Pancreas (tissue), 10 donors: Measurements from ENCODE around the gene MRGPRD. TPM values are rescaled to one million over a fixed set of nuclear protein-coding genes. Genes with fewer than 3 reads are reported as not detected.
A peak's percentile ranks its signal among the peaks of the same experiment; 100 is the strongest.

ENCODE experiments used
- ATAC-seq, 4 donors: fragments of 200-7000 bp; cut with Tn5 transposase; one replicate each; pipeline versions ENCODE4 v1.8.0 to v1.9.1; 2020; ENCODE audit warnings: mild to moderate bottlenecking in 4 of 4, moderate library complexity in 4 of 4
- DNase-seq, 6 donors: peaks; one replicate each; pipeline ENCODE4 v3.0.0-alpha.2; 2020
- FAIRE-seq: peaks from 2 replicates; lab custom pipeline; 2012; peaks lifted over from hg19 to GRCh38; lab: Jason Lieb, UNC
- H3K27ac ChIP-seq, 4 donors: fragments of 200-600 bp; sonication (generic); 1 replicate in 3 of 4; 2 replicates in 1 of 4; pipeline versions ENCODE4 v1.5.0 to v1.8.0; 2020
- H3K27me3 ChIP-seq, 4 donors: fragments of 200-600 bp; one replicate each; pipeline ENCODE4 v1.8.0; 2021
- H3K36me3 ChIP-seq, 3 donors: fragments of 200-600 bp; sonication (generic) in 1 of 3; one replicate each; pipeline versions ENCODE4 v1.5.0 to v1.8.0; 2020 to 2021
- H3K4me1 ChIP-seq, 3 donors: fragments of 200-600 bp; one replicate each; pipeline ENCODE4 v1.8.0; 2021
- H3K4me3 ChIP-seq, 4 donors: fragments of 200-600 bp; sonication (generic) in 2 of 4; one replicate each; pipeline versions ENCODE4 v1.5.0 to v1.8.0; 2020 to 2021
- H3K9me3 ChIP-seq, 4 donors: fragments of 200-600 bp; one replicate each; pipeline ENCODE4 v1.8.0; 2021
- CTCF ChIP-seq, 4 donors: fragments of 200-600 bp; sonication (generic) in 3 of 4; IDR thresholded peaks; one replicate each; pipeline versions ENCODE4 v1.5.0 to v1.8.0; 2021; ENCODE audit warnings: antibody characterized with exemption in 4 of 4
- WGBS, 2 donors: extraction: QIAGEN DNeasy Blood & Tissue Kit; methylation state at CpG; one replicate each; pipeline ENCODE4 v1.1.7; 2013; 5-methylcytosine and 5-hydroxymethylcytosine counted together
- intact Hi-C, 3 donors: fragments of 100-400 bp; cut with DNase I; formaldehyde crosslinking; loops; one replicate each; pipeline versions ENCODE4 v1.11.1 to v1.14.2; 2022
- polyA plus RNA-seq, 2 donors: library from polyadenylated mRNA; stranded (reverse); fragments of 200-250 nt; gene quantifications; one replicate each; pipeline ENCODE4 v1.2.3, GENCODE V29; 2013
- total RNA-seq, 6 donors: library from RNA; stranded (reverse); fragmentation: NEBNext Ultra II Directional in 4 of 6; extraction: Animal tissue kit (Norgen Biotek cat#: 25700) in 4 of 6; gene quantifications; one replicate each; pipeline versions ENCODE4 v1.2.1 to v1.2.4, GENCODE V29; 2021 to 2023
- donor health status: healthy with polysubstance abuse.
- donor health status: DM: no; HTN: no; CAD: no; lungs with moderate emphysema.
- donor health status: DM: no; HTN: no; CAD: no.
- donor health status: control.
- donor health status: control.
- donor health status: Bipolar disorder and iron deficiency.
- donor health status: DM: yes; HTN: yes; CAD: no.
- donor health status: DM: no; HTN: no; CAD: no.
- donor health status: DM: no; HTN: no; CAD: no.
- donor health status: DM: yes; HTN: yes; CAD: no.

MRGPRD gene
- total and polyA plus RNA-seq, 8 donors: not detected

GRCh38 chr11:69003866-69004367 lies 23.1 kb upstream of the MRGPRD start:
- FAIRE-seq (no peak), DNase-seq (peak in 3 of 6 donors; percentile 9 to 50 (median 49)), ATAC-seq (no peak)
- no peaks in the 10 kb centered on the region for H3K9me3 ChIP-seq
- peaks cover 0 to 3% (median 0%) of the 10 kb centered on the region in 3 donors for H3K4me1 ChIP-seq
- TF ChIP-seq CTCF (IDR thresholded peaks at IDR 0.05): no peak
- 65 to 76% methylated on average over 20 of the region's 20 CpGs for WGBS, 2 donors
- intact Hi-C loops: no loop called here
- H3K27ac ChIP-seq: no peak overlapping the region
- H3K27me3 ChIP-seq: no peaks in the 10 kb centered on the region
- no peak overlapping the region for H3K4me3 ChIP-seq
- no peaks in the 10 kb centered on the region for H3K36me3 ChIP-seq

- no peak for FAIRE-seq
Observed at GRCh38 chr11:69003301-69003865, 22.6 kb upstream of the MRGPRD start.

GRCh38 chr11:69002570-69003231 lies 21.9 kb upstream of the MRGPRD start:
- no peak for FAIRE-seq
- H3K36me3 ChIP-seq: no peaks in the 10 kb centered on the region
- DNase-seq: peak in 3 of 6 donors; percentile 11 to 43 (median 34)
- no peak overlapping the region for H3K27ac ChIP-seq
- no peak for ATAC-seq
- H3K4me1 ChIP-seq: peaks cover 0 to 3% (median 0%) of the 10 kb centered on the region in 3 donors
- H3K27me3 ChIP-seq: no peaks in the 10 kb centered on the region
- 59 to 69% methylated on average over 13 of the region's 13 CpGs for WGBS, 2 donors
- intact Hi-C loops: no loop called here
- H3K9me3 ChIP-seq: no peaks in the 10 kb centered on the region
- no peak overlapping the region for H3K4me3 ChIP-seq
- TF ChIP-seq CTCF (IDR thresholded peaks at IDR 0.05): no peak

More at GRCh38 chr11:69003301-69003865, 22.6 kb upstream of the MRGPRD start:
- 65 to 80% methylated on average over 9 of the region's 9 CpGs for WGBS, 2 donors
- Histone ChIP-seq H3K36me3 (no peaks in the 10 kb centered on the region), H3K4me1 (peaks cover 0 to 3% (median 0%) of the 10 kb centered on the region in 3 donors), H3K9me3 (no peaks in the 10 kb centered on the region), H3K4me3 (no peak overlapping the region), H3K27ac (no peak overlapping the region), H3K27me3 (no peaks in the 10 kb centered on the region)
- peak in 2 of 6 donors; percentile 4 to 39 for DNase-seq
- intact Hi-C loops: no loop called here
- ATAC-seq: no peak
- TF ChIP-seq CTCF (IDR thresholded peaks at IDR 0.05): no peak

GRCh38 chr11:69002110-69002569 lies 21.4 kb upstream of the MRGPRD start:
- Histone ChIP-seq H3K4me1 (no peaks in the 10 kb centered on the region), H3K27ac (no peak overlapping the region), H3K9me3 (no peaks in the 10 kb centered on the region), H3K4me3 (no peak overlapping the region), H3K27me3 (no peaks in the 10 kb centered on the region), H3K36me3 (no peaks in the 10 kb centered on the region)
- no peak for FAIRE-seq
- 59 to 76% methylated on average over 6 of the region's 6 CpGs for WGBS, 2 donors
- intact Hi-C loops: no loop called here
- no peak for TF ChIP-seq CTCF (IDR thresholded peaks at IDR 0.05)
- DNase-seq: peak in 1 of 6 donors; percentile 26
- no peak for ATAC-seq
